B cell (primary cell): ENCODE measurements around the gene NLGN4X.

Experiments
- CTCF ChIP-seq: fragments of 200-600 bp; IDR thresholded peaks from one replicate; pipeline ENCODE4 v1.8.0; 2022; ENCODE audit warnings: antibody characterized with exemption, mild to moderate bottlenecking
- EZH2 ChIP-seq: IDR thresholded peaks from 2 replicates; pipeline ENCODE4 v1.6.1; 2012; ENCODE audit warnings: borderline replicate concordance, low read depth, mild to moderate bottlenecking, moderate library complexity, low read length; ENCODE audit not compliant: insufficient read depth, poor library complexity, severe bottlenecking

GRCh38 chrX:6210230-6210629, 18.4 kb downstream of the NLGN4X start:
- TF ChIP-seq EZH2 (no peak), CTCF (no peak)
